GM12874 (cell line): ENCODE results near the gene MAS1.

Source experiments
- TF ChIP-seq, protein P1 (sequence below): IDR thresholded peaks from 2 replicates; pipeline ENCODE4 v1.5.1; 2011; ENCODE audit warnings: low read depth, mild to moderate bottlenecking, control low read depth, low read length, moderate library complexity; ENCODE audit not compliant: insufficient read depth

The MAS1 gene

GRCh38 chr6:159874435-159874834 is 16.4 kb upstream of the MAS1 start:
- TF ChIP-seq, protein P1, sequence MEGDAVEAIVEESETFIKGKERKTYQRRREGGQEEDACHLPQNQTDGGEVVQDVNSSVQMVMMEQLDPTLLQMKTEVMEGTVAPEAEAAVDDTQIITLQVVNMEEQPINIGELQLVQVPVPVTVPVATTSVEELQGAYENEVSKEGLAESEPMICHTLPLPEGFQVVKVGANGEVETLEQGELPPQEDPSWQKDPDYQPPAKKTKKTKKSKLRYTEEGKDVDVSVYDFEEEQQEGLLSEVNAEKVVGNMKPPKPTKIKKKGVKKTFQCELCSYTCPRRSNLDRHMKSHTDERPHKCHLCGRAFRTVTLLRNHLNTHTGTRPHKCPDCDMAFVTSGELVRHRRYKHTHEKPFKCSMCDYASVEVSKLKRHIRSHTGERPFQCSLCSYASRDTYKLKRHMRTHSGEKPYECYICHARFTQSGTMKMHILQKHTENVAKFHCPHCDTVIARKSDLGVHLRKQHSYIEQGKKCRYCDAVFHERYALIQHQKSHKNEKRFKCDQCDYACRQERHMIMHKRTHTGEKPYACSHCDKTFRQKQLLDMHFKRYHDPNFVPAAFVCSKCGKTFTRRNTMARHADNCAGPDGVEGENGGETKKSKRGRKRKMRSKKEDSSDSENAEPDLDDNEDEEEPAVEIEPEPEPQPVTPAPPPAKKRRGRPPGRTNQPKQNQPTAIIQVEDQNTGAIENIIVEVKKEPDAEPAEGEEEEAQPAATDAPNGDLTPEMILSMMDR, result no peak

DNA sequence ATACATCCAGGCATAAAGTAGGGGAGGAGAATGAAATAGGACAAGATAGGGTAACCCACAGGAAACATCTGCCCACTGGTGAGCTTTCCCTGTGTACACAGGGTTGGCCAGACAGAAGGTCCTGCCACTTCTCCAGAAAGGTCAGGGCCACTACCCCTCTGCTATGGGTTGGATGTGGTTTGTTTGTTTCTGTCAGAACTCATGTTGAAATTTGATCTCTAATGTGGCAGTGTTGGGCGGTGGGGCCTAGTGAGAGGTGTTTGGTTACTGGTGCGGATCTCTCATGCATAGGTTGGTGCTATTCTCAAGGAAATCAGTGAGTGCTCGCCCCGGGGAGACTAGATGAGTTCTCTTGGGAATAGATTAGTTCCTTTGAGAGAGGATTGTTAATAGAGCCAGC is 15.6 kb upstream of the MAS1 start:
- TF ChIP-seq, protein P1, result no peak

- TF ChIP-seq, protein P1, result no peak
These were observed 14.5 kb upstream of the MAS1 start for GRCh38 chr6:159876242-159876641.

GRCh38 chr6:159877256-159877808 is 13.5 kb upstream of the MAS1 start:
- TF ChIP-seq, protein P1, result no peak

DNA sequence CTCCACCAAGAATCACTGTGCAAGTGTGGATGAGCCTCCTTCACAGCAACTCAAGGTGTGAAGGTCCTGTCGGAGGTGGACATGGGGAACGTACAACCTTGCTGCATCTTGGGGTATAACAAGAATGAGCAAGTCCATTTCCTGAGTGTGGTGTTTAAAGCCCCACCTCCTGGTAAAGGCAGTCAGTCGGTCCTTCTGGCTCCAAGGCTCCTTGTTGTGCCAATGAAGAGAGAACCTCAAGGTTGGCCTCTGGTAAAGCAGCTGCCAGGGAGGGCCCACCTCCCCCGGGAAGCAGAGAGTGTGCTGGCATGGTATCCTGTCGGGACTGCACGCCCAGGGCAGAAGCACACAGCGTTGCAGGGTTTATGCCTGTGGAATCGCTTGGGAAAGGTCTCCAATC is 12.4 kb upstream of the MAS1 start:
- TF ChIP-seq, protein P1, result no peak

DNA sequence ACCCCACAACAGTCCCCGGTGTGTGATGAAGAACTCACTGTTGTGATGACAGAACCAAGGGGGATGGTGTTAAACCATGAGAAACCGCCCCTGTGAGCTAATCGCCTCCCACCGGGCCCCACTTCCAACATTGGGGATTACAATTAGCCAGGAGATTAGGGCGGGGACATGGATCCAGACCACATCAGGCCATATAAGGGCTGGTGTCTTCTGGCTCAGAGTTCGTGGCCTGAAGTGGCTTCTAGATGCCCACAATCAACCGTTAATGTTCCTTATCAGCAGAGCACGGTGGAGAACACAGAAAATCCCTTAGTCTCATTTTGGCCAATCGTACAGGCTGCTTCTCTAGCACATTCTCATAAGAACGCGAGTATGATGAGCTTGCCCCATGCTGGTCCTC is 10.9 kb upstream of the MAS1 start:
- TF ChIP-seq, protein P1, result no peak

DNA sequence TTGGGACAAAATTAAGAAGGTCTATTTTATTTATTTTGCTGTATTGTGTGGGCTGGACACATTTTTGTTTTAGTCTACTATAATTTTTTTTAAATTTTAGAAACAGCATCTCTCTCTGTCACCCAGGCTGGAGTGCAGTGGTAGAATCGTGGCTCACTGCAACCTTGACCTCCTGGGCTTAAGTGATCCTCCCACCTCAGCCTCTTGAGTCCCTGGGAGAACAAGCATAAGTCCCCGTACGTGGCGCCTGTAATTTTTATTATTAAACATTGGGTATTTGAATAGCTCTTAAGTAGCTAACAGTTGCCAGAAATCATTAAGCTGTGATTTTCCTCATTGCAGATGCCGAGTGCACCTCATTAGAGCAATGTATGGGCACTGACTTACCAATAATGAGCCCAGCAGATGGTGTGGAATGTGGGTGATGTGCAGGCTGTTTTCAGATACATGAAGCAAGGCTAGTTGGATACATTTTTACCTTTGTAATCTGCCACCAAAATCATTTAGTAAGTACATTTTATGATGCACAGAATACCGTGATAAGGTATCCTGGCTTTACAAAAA is 10.3 kb upstream of the MAS1 start:
- TF ChIP-seq, protein P1, result no peak

DNA sequence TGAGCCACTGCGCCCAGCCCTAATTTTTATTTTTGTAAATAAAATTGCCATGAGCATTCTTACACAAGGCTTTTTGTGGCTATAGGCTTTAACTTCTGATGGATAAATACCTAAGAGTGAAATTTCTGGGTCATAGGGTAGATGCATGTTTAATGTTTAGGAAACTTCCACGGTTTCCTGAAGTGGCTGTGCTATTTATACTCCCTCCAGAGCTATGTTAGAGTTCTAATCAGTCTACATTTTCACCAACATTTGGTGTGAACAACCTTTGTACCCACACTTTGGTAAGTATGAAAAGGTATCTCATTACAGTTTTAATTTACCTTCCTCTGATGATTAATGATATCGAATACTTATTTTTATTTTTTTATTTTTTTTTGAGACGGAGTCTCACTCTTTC is 6.1 kb upstream of the MAS1 start:
- TF ChIP-seq, protein P1, result no peak
